ENCODE measurements around the gene CDK1.

The CDK1 gene

GRCh38 chr10:60753152-60753551 is 25.1 kb upstream of the CDK1 start:
- Mint-ChIP-seq H3K36me3 (ENCODE audit: low read depth) (no peaks in the 10 kb centered on the region), H3K4me3 (no peak overlapping the region), H3K9me3 (no peaks in the 10 kb centered on the region), H3K27me3 (no peaks in the 10 kb centered on the region), H3K27ac (no peak overlapping the region), H3K4me1 (ENCODE audit: low read depth) (no peaks in the 10 kb centered on the region)
- intact Hi-C loops (cut with micrococcal nuclease), result no loop called here

- no peaks in the 10 kb centered on the region for H3K27me3 Mint-ChIP-seq
- no peaks in the 10 kb centered on the region for H3K9me3 Mint-ChIP-seq
- no peak overlapping the region for H3K4me3 Mint-ChIP-seq
- intact Hi-C loops (cut with micrococcal nuclease), result no loop called here
- no peaks in the 10 kb centered on the region for H3K4me1 Mint-ChIP-seq (ENCODE audit: low read depth)
- H3K27ac Mint-ChIP-seq, result no peak overlapping the region
- no peaks in the 10 kb centered on the region for H3K36me3 Mint-ChIP-seq (ENCODE audit: low read depth)
Measured at GRCh38 chr10:60753817-60754216, 24.5 kb upstream of the CDK1 start.

- H3K4me1 Mint-ChIP-seq (ENCODE audit: low read depth), result no peaks in the 10 kb centered on the region
- no peak overlapping the region for H3K27ac Mint-ChIP-seq
- H3K4me3 Mint-ChIP-seq, result no peak overlapping the region
- no peaks in the 10 kb centered on the region for H3K36me3 Mint-ChIP-seq (ENCODE audit: low read depth)
- intact Hi-C loops (cut with micrococcal nuclease), result no loop called here
- no peaks in the 10 kb centered on the region for H3K9me3 Mint-ChIP-seq
- no peaks in the 10 kb centered on the region for H3K27me3 Mint-ChIP-seq
Measured at GRCh38 chr10:60757420-60757895, 20.8 kb upstream of the CDK1 start.

- Mint-ChIP-seq H3K27me3 (no peaks in the 10 kb centered on the region), H3K4me3 (no peak overlapping the region), H3K9me3 (no peaks in the 10 kb centered on the region), H3K27ac (no peak overlapping the region), H3K4me1 (ENCODE audit: low read depth) (no peaks in the 10 kb centered on the region), H3K36me3 (ENCODE audit: low read depth) (no peaks in the 10 kb centered on the region)
- intact Hi-C loops (cut with micrococcal nuclease), result no loop called here
Measured at GRCh38 chr10:60759181-60759580, 19.1 kb upstream of the CDK1 start.

GRCh38 chr10:60760711-60761210 is 17.5 kb upstream of the CDK1 start:
- Mint-ChIP-seq H3K4me1 (ENCODE audit: low read depth) (peaks cover 6% of the 10 kb centered on the region), H3K9me3 (peaks cover 9% of the 10 kb centered on the region), H3K4me3 (no peak overlapping the region), H3K27me3 (peaks cover 1% of the 10 kb centered on the region), H3K27ac (no peak overlapping the region), H3K36me3 (ENCODE audit: low read depth) (no peaks in the 10 kb centered on the region)
- intact Hi-C loops (cut with micrococcal nuclease), result no loop called here

- peaks cover 1% of the 10 kb centered on the region for H3K27me3 Mint-ChIP-seq
- peaks cover 9% of the 10 kb centered on the region for H3K9me3 Mint-ChIP-seq
- H3K4me1 Mint-ChIP-seq (ENCODE audit: low read depth), result peaks cover 6% of the 10 kb centered on the region
- H3K27ac Mint-ChIP-seq, result no peak overlapping the region
- intact Hi-C loops (cut with micrococcal nuclease), result no loop called here
- no peak overlapping the region for H3K4me3 Mint-ChIP-seq
- H3K36me3 Mint-ChIP-seq (ENCODE audit: low read depth), result no peaks in the 10 kb centered on the region
Measured at GRCh38 chr10:60762554-60762953, 15.7 kb upstream of the CDK1 start.

GRCh38 chr10:60767424-60767823 is 10.9 kb upstream of the CDK1 start:
- Mint-ChIP-seq H3K9me3 (peaks cover 9% of the 10 kb centered on the region), H3K4me3 (no peak overlapping the region), H3K36me3 (ENCODE audit: low read depth) (no peaks in the 10 kb centered on the region), H3K27me3 (peaks cover 6% of the 10 kb centered on the region), H3K4me1 (ENCODE audit: low read depth) (peaks cover 15% of the 10 kb centered on the region), H3K27ac (no peak overlapping the region)
- intact Hi-C loops (cut with micrococcal nuclease), result no loop called here

- Mint-ChIP-seq H3K27ac (no peak overlapping the region), H3K4me3 (no peak overlapping the region), H3K4me1 (ENCODE audit: low read depth) (peaks cover 15% of the 10 kb centered on the region), H3K36me3 (ENCODE audit: low read depth) (no peaks in the 10 kb centered on the region), H3K27me3 (peaks cover 7% of the 10 kb centered on the region), H3K9me3 (peaks cover 9% of the 10 kb centered on the region)
- intact Hi-C loops (cut with micrococcal nuclease), result loop anchor here (2.0 kb wide), 1 partner anchor 325 kb away; no protein-coding TSS in a partner anchor
Measured at GRCh38 chr10:60769406-60769805, 8.9 kb upstream of the CDK1 start.

GRCh38 chr10:60777696-60778213 is 523 bp upstream of the CDK1 start:
- Mint-ChIP-seq H3K9me3 (no peaks in the 10 kb centered on the region), H3K27me3 (peaks cover 1% of the 10 kb centered on the region), H3K4me1 (ENCODE audit: low read depth) (peaks cover 9% of the 10 kb centered on the region), H3K36me3 (ENCODE audit: low read depth) (peaks cover 6% of the 10 kb centered on the region), H3K4me3 (peak overlapping the region; percentile 98), H3K27ac (peak overlapping the region; percentile 79)
- intact Hi-C loops (cut with micrococcal nuclease), result loop anchor here (5.0 to 10.0 kb wide), 2 partner anchors 113 to 165 kb away; partner anchors contain the start of gene RHOBTB1

- peaks cover 6% of the 10 kb centered on the region for H3K36me3 Mint-ChIP-seq (ENCODE audit: low read depth)
Measured at GRCh38 chr10:60778971-60779796, 906 bp downstream of the CDK1 start.

GRCh38 chr10:60781661-60782060 is 3.4 kb downstream of the CDK1 start:
- Mint-ChIP-seq H3K27ac (peak overlapping the region; percentile 28), H3K4me1 (ENCODE audit: low read depth) (peaks cover 23% of the 10 kb centered on the region), H3K36me3 (ENCODE audit: low read depth) (peaks cover 6% of the 10 kb centered on the region), H3K4me3 (no peak overlapping the region), H3K9me3 (no peaks in the 10 kb centered on the region), H3K27me3 (no peaks in the 10 kb centered on the region)
- intact Hi-C loops (cut with micrococcal nuclease), result no loop called here

More at GRCh38 chr10:60778971-60779796, 906 bp downstream of the CDK1 start:
- Mint-ChIP-seq H3K4me1 (ENCODE audit: low read depth) (peaks cover 10% of the 10 kb centered on the region), H3K27ac (no peak overlapping the region), H3K27me3 (no peaks in the 10 kb centered on the region), H3K9me3 (no peaks in the 10 kb centered on the region), H3K4me3 (peak overlapping the region; percentile 98)
- intact Hi-C loops (cut with micrococcal nuclease), result loop anchor here (5.0 to 10.0 kb wide), 2 partner anchors 114 to 163 kb away; partner anchors contain the start of gene RHOBTB1

GRCh38 chr10:60784641-60785040 is 6.4 kb downstream of the CDK1 start:
- Mint-ChIP-seq H3K27me3 (no peaks in the 10 kb centered on the region), H3K9me3 (no peaks in the 10 kb centered on the region), H3K27ac (peak overlapping the region; percentile 43), H3K36me3 (ENCODE audit: low read depth) (no peaks in the 10 kb centered on the region), H3K4me1 (ENCODE audit: low read depth) (peaks cover 15% of the 10 kb centered on the region), H3K4me3 (no peak overlapping the region)
- intact Hi-C loops (cut with micrococcal nuclease), result no loop called here

GRCh38 chr10:60788544-60788943 is 10.3 kb downstream of the CDK1 start:
- Mint-ChIP-seq H3K4me1 (ENCODE audit: low read depth) (peaks cover 14% of the 10 kb centered on the region), H3K36me3 (ENCODE audit: low read depth) (no peaks in the 10 kb centered on the region), H3K27ac (no peak overlapping the region), H3K27me3 (no peaks in the 10 kb centered on the region), H3K9me3 (no peaks in the 10 kb centered on the region), H3K4me3 (no peak overlapping the region)
- intact Hi-C loops (cut with micrococcal nuclease), result no loop called here

GRCh38 chr10:60789340-60789739 is 11.1 kb downstream of the CDK1 start:
- H3K27me3 Mint-ChIP-seq, result no peaks in the 10 kb centered on the region
- no peaks in the 10 kb centered on the region for H3K9me3 Mint-ChIP-seq
- intact Hi-C loops (cut with micrococcal nuclease), result no loop called here
- no peak overlapping the region for H3K27ac Mint-ChIP-seq
- peaks cover 11% of the 10 kb centered on the region for H3K4me1 Mint-ChIP-seq (ENCODE audit: low read depth)
- no peak overlapping the region for H3K4me3 Mint-ChIP-seq
- H3K36me3 Mint-ChIP-seq (ENCODE audit: low read depth), result no peaks in the 10 kb centered on the region

Measured in dendritic cell treated with granulocyte-macrophage colony-stimulating factor and Interleukin-4, amounts not matched to agents 40 ng/mL and 50 ng/mL, for 4 days (primary cell).